HG03095 (cell line): ENCODE results near the gene FOXP4.

Source experiments
- ATAC-seq: cut with Tn5 transposase; IDR thresholded peaks from one replicate; pipeline ENCODE4 v1.9.1; 2021; ENCODE audit warnings: moderate library complexity; ENCODE audit not compliant: unreplicated experiment

FOXP4 gene

DNA sequence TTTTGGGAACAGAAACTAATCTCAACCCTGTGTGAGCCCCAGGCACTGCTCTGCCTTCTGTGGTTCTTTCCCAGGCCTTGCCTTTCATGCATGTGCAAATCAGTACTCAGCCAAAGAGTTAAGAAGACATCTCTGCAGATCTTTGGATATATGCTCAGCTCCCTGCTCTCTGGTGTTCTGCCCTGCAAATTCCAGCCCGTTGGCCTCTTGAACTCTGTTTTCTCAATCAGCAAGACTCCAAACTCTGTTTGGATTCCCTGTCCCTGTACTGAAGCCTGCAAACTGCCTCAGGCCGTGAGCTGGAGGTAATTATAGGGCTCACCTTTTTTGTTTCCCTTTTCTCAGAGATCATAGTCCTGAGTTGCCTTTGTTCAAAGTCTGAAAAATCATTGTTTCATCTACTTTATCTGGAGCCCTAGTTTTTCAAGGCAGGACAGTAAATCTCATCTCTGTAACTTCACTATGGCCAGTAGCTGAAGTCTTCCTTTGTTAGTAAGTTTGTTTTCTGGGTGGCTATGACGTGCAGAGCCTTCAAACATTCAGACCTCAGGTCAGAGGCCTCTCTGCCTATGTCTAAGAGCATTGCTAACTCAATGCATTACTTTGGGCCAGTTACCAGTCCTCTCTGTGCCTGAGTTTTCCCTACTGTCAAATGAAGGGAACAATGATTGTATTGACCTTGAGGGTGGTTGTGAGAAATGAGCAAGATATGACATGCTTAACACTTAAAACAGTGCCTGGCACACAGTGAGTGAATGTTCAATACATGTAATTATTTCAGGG, 76.2 kb downstream of the FOXP4 start:
- ATAC-seq, result no peak

DNA sequence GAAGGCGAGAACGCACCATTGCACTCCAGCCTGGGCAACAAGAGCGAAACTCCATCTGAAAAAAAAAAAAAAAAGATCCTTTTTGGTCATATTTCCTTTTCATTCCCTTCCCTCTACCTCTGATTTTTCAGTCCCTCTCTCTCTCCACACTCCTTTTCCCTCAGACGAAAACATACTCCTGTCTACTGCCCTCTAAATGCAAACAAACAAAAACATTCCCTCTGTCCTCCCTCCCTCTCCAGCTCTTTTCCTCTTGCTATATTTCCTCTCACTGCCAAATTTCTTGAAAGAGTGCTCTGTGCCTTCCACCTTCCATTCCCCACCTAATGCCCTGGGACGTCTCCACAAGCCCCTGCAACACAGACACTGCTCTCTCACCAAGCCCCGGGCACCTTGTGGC, 77.1 kb downstream of the FOXP4 start:
- ATAC-seq, result no peak

GRCh38 chr6:41624621-41625380, 78.6 kb downstream of the FOXP4 start:
- no peak for ATAC-seq

DNA sequence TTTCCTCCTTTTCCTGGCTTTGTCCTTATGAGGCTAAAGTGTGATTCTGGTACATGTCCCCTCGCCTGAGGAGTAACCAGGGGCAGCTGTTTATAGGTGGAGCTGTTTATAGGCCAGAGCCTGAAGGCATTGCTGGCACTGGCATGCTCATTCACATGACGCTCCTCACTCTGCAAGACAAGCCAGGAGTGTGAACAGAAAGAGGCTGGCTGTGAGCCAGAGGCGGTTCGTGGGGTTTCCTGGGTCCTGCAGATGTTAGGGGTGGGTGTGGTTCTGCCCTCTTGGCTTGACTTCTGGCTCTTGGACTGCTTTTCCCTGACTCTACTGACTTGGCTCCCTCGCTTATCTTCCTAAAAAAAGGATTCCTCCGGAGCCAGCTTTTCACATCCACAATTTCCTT, 79.3 kb downstream of the FOXP4 start:
- ATAC-seq, result no peak

GRCh38 chr6:41626022-41626421, 79.8 kb downstream of the FOXP4 start:
- ATAC-seq, result no peak

GRCh38 chr6:41626917-41627316, 80.7 kb downstream of the FOXP4 start:
- no peak for ATAC-seq

DNA sequence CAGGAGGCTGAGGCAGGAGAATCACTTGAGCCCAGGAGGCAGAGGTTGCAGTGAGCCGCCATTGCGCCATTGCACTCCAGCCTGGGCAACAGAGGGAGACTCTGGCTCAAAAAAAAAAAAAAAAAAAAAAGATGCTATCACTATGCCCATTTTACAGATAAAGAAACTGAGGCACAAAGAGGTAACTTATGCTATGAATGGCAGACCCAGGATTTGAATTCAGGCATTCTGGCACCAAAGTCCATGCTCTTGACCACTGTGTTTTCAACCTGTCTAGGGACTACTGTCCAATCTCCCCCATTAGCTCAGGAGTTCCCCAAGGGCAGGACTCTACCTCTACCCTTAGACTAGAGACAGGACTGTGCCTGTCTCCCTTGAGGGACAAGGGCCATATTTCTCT, 82.9 kb downstream of the FOXP4 start:
- ATAC-seq, result no peak

DNA sequence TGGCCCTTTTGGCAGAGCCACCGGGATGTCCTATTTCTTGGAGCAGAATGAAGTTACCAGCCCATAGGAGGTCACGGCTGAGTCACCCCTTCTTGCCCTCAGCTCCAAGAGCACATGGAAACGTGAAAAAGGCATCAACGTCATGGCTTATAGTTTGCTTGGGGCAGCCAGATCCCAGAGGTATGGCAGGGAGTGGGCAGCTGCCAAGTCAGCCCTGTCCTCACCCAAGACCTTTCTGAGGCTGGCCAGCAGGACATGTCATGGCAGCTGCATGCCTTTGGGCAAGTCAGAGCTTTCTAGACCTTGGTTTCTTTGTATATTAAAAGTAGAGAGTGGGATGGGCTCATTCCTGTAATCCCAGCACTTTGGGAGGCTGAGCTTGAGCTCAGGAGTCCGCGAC, 83.9 kb downstream of the FOXP4 start:
- ATAC-seq, result no peak

GRCh38 chr6:41630946-41631345, 84.8 kb downstream of the FOXP4 start:
- ATAC-seq, result no peak

- ATAC-seq, result no peak
Measured at GRCh38 chr6:41633056-41633634, 87.0 kb downstream of the FOXP4 start.

GRCh38 chr6:41634657-41635056, 88.5 kb downstream of the FOXP4 start:
- ATAC-seq, result no peak

DNA sequence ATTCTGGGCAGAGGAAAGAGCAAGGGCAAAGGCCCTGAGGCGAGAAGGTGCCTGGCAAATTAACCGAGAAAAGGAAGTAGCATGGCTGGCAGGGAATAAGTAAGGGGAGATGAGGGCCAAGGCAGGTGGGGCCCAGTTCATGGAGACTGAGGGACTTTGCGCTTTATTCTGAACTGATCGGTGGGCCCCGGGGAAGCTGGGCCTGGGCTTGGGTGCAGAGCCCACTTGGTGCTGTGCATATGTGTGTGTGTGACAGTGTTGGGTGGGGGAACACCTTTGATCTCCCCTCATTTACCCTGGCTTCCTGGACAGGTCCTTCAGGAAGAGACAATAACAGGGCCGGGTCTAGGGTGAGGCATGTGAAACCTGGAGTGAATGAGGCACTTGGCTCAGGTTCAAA, 89.2 kb downstream of the FOXP4 start:
- no peak for ATAC-seq

GRCh38 chr6:41636833-41637193, 90.6 kb downstream of the FOXP4 start:
- ATAC-seq, result no peak

GRCh38 chr6:41637194-41638001, 91.2 kb downstream of the FOXP4 start:
- ATAC-seq, result no peak

- no peak for ATAC-seq
Measured at GRCh38 chr6:41638002-41638934, 92.1 kb downstream of the FOXP4 start, which contains the start of gene MDFI. MDFI (plus strand) TSS chr6:41638468; CDS start chr6:41638750, 282 bp downstream.

- no peak for ATAC-seq
Measured at GRCh38 chr6:41638935-41639808, 93.0 kb downstream of the FOXP4 start.

DNA sequence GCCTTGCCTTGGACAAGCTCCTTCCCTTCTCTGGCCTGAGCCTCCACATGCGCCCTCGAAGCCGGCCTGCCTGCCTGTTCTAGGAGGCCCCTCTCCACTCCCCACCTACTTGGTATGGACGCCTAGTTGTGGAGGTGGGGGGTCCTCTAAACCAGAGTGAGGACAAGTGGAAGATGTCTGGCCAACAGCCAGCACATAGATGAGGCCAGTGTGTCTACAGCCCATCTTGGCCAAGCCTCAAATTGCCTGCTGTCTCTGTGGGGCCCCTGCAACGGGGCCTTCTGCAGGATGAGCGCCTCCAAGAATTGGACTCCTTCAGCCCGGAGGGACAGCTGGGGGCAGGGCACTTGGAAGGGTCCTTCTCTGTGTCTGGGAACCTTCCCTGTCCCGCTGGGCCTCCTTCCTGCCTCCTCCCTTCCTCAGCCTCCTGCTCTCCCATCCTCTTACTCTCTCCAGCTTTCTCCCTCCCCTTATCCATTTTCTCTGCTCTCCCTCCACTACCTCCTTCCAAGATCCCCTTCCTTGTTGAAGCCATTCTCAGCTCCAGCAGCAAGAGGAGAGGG, 93.7 kb downstream of the FOXP4 start:
- ATAC-seq, result no peak

GRCh38 chr6:41640426-41640825, 94.2 kb downstream of the FOXP4 start:
- ATAC-seq, result no peak
